ENCODE measurements around the gene NDOR1. TPM values are rescaled to one million over a fixed set of nuclear protein-coding genes. Genes with fewer than 3 reads are reported as not detected.

Gene NDOR1
- total and polyA plus RNA-seq, 2 donors (not counting 3 experiments of a cell fraction or from before 2014, with no cell fraction given), result 13.5 to 26.7 TPM

GRCh38 chr9:137233143-137233980 lies 27.9 kb downstream of the NDOR1 start:
- Histone ChIP-seq H2AFZ (ENCODE audit: low read depth, low read length) (no peak overlapping the region), H3K9ac (replicated peaks; ENCODE audit: extremely low read depth, insufficient read depth, low read length) (no peak overlapping the region), H3K4me2 (ENCODE audit: insufficient read depth, low read length) (no peak overlapping the region), H3K4me3 (replicated peaks in 1 of 3; ENCODE audit: insufficient read depth in 1 of 3, low read depth in 1 of 3, low read length in 3 of 3) (no peak overlapping the region), H3K9me3 (replicated peaks; ENCODE audit: control insufficient read depth, insufficient read depth, low read length) (no peaks in the 10 kb centered on the region), H3K36me3 (ENCODE audit: control insufficient read depth in 2 of 2, extremely low read depth in 1 of 2, insufficient read depth in 2 of 2, low read length in 2 of 2) (no peaks in the 10 kb centered on the region), H3K9me1 (replicated peaks; ENCODE audit: control insufficient read depth, extremely low read depth, insufficient read depth, low read length) (no peaks in the 10 kb centered on the region), H4K20me1 (replicated peaks; ENCODE audit: control insufficient read depth, extremely low read depth, insufficient read depth, low read length) (no peaks in the 10 kb centered on the region), H3K27me3 (ENCODE audit: control insufficient read depth in 2 of 2, insufficient read depth in 2 of 2, low read length in 2 of 2) (no peaks in the 10 kb centered on the region), H3K4me1 (ENCODE audit: control insufficient read depth, extremely low read depth, insufficient read depth, low read length) (no peaks in the 10 kb centered on the region), H3K27ac (ENCODE audit: insufficient read depth, low read depth, low read length) (no peak overlapping the region), H3K79me2 (ENCODE audit: control insufficient read depth, insufficient read depth, low read length) (no peaks in the 10 kb centered on the region)
- POLR2A ChIA-PET, result no interaction called here
- TF ChIP-seq FOS (IDR thresholded peaks at IDR 0.05; ENCODE audit: borderline replicate concordance, insufficient read depth, low read length) (no peak), JUN (IDR thresholded peaks at IDR 0.05; ENCODE audit: borderline replicate concordance, insufficient read depth, insufficient read length, low read depth) (no peak), GATA2 (IDR thresholded peaks at IDR 0.05; ENCODE audit: insufficient read depth, insufficient read length, low read depth, low read length) (no peak), MAX (IDR thresholded peaks at IDR 0.05; ENCODE audit: insufficient read depth, insufficient read length) (no peak), POLR2A (IDR thresholded peaks at IDR 0.05; ENCODE audit: low read depth, low read length) (no peak), EZH2 (IDR thresholded peaks at IDR 0.05; ENCODE audit: borderline replicate concordance, low read depth, low read length, severe bottlenecking) (no peak), POLR2AphosphoS5 (IDR thresholded peaks at IDR 0.05; ENCODE audit: insufficient read depth, low read depth, low read length) (no peak), MYC (IDR thresholded peaks at IDR 0.05; ENCODE audit: low read depth, low read length) (no peak), CTCF (IDR thresholded peaks at IDR 0.05; ENCODE audit: extremely low read depth in 1 of 2, insufficient read depth in 1 of 2, low read depth in 1 of 2, low read length in 2 of 2) (no peak)
- dilution Hi-C loops (cut with MboI; ENCODE audit: extremely low pct_ligation_motif_present, low sequenced_read_pairs), result no loop called here
- BruUV-seq (replicated peaks), result no TSS peak
- intact Hi-C loops (cut with micrococcal nuclease), result no loop called here
- DNase-seq (ENCODE audit: low read depth, low spot score), result no peak
- no peak for FAIRE-seq
- CTCF ChIA-PET, result no interaction called here

All from endothelial cell of umbilical vein (primary cell).